D721Med (cell line): ENCODE data around the gene KCNJ15.

Experiments used
- DNase-seq: peaks from one replicate; pipeline ENCODE4 v3.0.0; 2011; ENCODE audit warnings: low spot score; ENCODE audit not compliant: insufficient read length
- FAIRE-seq: peaks from 2 replicates; lab custom pipeline; 2011; peaks lifted over from hg19 to GRCh38; lab: Jason Lieb, UNC
- CTCF ChIP-seq: IDR thresholded peaks from 2 replicates; pipeline ENCODE4 v1.5.1; 2012; ENCODE audit warnings: mild to moderate bottlenecking, control low read depth; ENCODE audit not compliant: insufficient read depth; ENCODE audit errors: missing control alignments

KCNJ15 gene

GRCh38 chr21:38263493-38263892 lies 6.7 kb downstream of the KCNJ15 start:
- no peak for TF ChIP-seq CTCF
- DNase-seq (no peak), FAIRE-seq (no peak)

GRCh38 chr21:38264571-38264970 lies 7.8 kb downstream of the KCNJ15 start:
- FAIRE-seq (no peak), DNase-seq (no peak)
- TF ChIP-seq CTCF: no peak

DNA sequence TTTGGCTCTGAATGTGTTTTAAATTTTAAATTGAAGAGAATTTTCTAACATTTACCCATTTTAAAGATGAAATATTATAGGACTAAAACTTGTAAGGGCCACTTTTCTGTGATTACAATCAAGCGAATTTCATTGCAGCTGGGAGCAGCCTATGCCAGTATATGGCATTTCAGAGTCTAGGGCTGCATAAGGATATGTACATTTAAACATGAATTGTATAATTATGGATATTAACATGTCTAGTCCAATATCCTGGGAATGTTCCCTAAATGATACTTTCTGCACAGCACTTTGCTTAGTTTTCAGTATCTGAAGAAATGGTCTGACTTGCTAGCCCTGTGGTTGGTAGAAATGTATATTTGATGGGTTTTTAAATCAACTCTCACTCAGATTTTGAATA lies 8.4 kb downstream of the KCNJ15 start:
- TF ChIP-seq CTCF: no peak

GRCh38 chr21:38266732-38267131 lies 9.9 kb downstream of the KCNJ15 start:
- DNase-seq (no peak), FAIRE-seq (no peak)
- TF ChIP-seq CTCF: no peak

More for the DNA sequence above, 8.4 kb downstream of the KCNJ15 start:
- DNase-seq (no peak), FAIRE-seq (no peak)

DNA sequence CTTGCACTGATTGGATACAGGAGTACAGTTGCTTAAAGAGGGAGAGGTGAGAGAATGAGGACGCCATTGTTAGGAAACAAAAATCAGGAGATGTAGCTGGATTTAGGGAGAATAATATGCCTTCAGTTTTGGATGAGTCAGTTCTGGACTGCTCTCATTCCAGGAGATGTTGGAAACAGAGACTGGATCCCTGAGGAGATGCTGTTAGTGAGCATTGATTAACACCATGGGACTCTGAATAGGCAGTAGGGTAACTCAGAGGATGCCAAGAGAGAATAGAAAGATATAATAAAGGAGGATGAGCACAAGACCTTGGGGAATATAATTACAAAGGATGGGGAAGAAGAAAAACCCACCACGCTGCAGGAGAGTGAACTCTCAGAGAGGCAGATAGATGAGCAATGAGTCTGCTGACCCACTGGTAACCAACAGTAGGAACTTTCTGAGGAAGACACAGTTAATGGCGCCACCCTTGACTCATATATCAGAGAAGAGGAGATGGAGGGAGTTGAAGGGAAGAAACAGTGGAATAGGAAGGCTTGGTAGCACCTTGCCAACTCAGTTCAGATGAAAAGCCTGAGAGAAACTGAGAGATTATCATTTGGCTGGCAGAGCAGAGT lies 10.5 kb downstream of the KCNJ15 start:
- no peak for TF ChIP-seq CTCF
- DNase-seq (no peak), FAIRE-seq (no peak)

GRCh38 chr21:38267991-38268863 lies 11.4 kb downstream of the KCNJ15 start:
- FAIRE-seq (no peak), DNase-seq (no peak)

More at GRCh38 chr21:38267991-38268863, 11.4 kb downstream of the KCNJ15 start:
- TF ChIP-seq CTCF: no peak
